ENCODE results near the gene MEGF8.

MEGF8 gene

GRCh38 chr19:42422092-42422900 is 96.9 kb downstream of the MEGF8 start:
- no peak for DNase-seq

DNA sequence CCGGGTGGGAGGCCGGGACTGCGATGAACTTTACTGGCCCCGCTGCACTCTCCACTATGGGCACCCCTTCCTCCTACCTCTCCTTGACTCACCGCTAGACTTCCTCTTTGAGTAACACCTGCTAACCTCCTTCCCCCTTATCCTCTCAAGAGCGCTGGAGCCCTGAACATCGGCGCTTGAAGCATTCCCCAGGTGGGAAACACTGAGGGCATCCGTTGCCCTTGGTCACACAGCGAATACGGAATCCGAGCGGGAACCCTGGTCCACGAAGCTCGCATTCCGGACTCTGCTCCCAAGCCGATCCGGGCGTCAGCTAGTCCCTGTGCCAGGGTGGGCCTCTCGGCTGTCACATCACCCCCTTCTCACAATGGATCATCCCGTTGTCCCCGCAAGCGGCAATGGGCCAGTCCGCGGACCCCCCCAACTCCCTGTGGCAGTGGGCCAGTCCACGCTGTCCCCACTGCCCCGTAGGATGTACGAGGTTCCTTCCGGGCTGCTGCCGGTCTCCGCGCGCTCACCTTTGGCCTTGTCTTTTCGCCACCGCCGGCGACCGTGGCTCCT is 97.5 kb downstream of the MEGF8 start:
- DNase-seq: no peak

- peak; percentile 91 for DNase-seq
Observed at GRCh38 chr19:42423462-42424344, 98.3 kb downstream of the MEGF8 start.

DNA sequence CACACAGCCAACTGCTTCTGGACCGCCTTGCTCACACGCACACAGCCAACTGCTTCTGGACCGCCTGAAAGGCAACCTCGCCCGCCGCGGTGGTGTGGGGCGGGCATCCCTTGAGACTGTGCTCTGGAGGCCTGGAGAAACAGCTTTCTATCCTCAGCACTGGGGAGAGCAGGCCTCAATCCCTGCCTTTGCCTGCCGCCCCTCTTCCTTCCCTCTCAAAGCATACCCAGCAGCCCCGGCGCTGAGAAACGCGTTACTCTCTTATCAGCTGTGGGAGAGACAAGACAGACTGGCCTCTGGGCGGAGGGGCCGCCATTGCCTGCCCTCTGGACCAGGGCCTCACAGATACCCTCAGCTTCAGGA is 98.9 kb downstream of the MEGF8 start:
- no peak for DNase-seq

DNA sequence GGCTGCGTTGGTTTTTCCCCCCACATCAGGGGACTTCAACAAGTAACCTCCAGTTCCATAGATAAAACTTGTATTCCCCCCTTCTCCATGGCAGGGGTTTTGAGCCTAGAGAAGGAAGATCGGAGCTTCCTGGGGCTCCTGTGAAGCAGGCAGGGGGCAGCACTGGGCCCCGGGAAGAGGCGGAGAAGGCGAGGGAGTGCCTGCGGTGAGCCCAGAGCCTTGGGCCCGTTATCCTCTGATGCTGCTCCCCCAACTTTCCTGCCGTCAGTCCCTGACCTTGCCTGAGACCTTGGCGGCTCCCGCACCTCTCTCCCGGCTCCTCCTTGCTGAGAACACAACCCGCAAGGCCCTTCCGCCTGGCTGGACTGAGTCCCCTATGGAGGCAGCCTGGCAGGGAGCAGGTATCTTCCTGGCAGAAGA is 99.3 kb downstream of the MEGF8 start:
- no peak for DNase-seq

DNA sequence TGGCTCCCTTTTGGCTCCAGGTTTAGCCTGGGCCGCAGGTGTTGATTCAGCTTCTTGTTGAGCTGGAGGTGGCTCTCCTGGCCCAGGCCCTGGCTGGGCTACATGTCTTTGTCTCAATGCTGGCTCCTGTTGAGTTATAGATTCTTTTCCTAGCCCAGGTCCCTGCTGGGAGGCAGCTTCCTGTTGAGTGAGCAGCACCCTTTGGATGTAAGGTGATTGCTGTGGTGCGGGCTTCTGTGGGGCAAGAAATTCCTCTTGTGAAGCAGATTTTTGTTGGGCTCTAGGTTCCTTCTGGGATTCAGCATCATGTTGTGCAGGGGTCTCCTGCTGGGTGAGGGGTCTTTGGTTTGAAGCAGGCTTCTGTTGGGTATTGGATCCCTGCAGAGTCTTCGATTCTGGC is 101.2 kb downstream of the MEGF8 start:
- peak; percentile 67 for DNase-seq

GRCh38 chr19:42427313-42427712 is 101.9 kb downstream of the MEGF8 start, which contains the start of gene LIPE:
TSS of gene LIPE (minus strand) at chr19:42427388. CDS start at chr19:42427149, 239 bp downstream.
- no peak for DNase-seq
